GM21367 (cell line): ENCODE data around the gene ZNF609.
A peak's percentile ranks its signal among the peaks of the same experiment; 100 is the strongest.

Experiments used
- ATAC-seq: cut with Tn5 transposase; IDR thresholded peaks from one replicate; pipeline ENCODE4 v1.9.1; 2021; ENCODE audit not compliant: unreplicated experiment

The ZNF609 gene

DNA sequence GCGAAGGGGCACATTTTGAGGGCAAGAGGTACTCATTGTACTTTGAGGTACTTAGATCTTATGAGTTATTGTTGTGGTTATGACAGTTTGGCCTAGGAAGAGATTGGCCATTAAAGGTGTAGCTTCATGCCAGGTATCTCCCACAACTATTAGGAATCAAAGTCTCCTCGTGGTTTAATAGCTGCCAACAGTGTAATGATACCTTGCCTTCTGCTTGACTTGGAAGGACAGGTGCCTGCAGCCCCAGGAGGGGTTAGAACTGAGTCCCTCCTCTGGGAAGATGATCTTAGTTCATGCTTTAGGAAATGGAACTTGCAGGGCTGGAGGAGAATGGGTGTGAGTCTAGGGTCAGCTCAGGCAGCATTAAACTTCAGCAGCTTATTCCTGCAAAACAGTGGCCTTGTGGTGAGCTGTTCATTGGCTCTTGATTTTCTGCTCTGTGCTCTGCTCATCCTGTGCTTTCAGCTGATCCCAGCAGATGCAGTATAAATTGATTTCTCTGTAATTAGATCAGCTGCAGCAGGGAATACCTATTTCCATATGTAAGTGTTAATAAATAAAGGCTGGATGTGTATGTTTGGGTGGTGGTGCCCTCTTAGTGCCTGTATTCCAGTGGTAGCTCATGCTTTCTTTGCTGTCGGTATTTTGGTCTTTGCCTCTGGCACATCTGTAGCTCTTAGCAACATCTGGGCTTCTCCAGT is 40.5 kb downstream of the ZNF609 start:
- ATAC-seq, result no peak

DNA sequence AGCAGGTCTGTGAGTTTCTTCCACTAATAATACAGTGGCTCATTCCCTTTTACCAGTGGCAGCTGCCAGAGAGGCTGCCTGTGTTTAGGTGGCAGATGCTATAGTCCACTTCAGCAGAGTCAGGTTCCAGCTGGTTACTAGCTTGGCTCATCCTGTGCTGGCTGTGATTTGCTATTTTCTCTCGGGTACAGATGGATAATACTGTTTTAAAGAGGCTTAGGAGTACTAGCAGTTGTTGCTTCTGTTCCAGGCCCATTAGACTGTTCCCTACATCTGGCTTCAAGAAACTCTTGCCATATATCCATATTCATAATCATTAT is 41.0 kb downstream of the ZNF609 start:
- ATAC-seq, result no peak

DNA sequence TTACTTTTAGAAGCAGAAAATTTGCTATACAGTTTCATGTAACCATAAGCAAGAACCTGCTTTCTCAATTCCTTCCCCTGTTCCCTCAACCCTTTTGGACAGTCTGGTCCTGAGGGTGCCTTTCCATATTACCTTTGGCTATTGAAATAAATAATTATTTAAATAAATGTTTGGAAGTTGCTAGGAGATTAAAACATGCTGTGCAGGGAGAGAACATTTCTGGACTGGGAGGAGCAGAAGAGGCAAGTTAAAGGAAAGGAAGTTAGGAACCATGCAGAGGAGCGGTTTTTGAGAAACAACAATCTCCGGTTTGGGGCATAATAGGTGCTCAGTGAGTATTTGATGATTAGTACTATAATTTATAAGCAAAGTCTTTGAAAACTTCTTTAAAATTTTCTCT is 41.8 kb downstream of the ZNF609 start:
- no peak for ATAC-seq

DNA sequence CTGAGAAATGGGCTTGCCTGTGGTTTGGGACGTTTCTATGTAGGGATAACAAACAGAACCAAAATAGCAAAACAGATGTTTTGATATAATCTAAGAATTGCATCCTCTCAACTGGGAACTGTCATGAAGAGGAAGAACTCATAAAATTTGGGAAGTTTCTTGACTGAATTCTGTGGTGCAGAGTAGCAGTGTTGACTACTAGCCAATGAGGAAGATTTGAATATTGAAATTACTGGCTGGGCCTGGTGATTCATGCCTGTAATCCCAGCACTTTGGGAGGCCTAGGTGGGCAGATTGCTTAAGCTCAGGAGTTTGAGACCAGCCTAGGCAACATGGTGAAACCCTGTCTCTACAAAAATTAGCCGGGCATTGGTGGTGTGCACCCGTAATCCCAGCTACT is 42.2 kb downstream of the ZNF609 start:
- no peak for ATAC-seq

DNA sequence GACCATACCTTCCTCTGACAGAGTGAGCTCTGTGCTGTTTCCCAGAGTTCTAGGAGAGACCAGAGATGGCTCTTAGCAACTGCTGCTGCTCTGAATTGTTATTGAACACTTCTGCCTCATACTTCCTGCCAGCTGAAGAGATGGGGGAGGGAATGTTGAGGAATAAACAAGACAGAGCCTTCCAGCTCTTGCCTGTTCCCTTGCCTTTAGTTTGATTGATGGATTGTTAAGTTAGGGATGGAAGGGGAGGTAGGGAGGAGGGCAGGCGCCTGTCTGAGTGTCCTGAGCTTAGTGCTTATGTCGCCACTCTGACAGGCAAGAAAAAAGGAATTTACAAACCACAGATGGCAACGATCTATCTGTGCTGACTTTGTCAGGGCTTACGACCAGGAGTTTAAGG is 42.8 kb downstream of the ZNF609 start:
- ATAC-seq, result no peak

DNA sequence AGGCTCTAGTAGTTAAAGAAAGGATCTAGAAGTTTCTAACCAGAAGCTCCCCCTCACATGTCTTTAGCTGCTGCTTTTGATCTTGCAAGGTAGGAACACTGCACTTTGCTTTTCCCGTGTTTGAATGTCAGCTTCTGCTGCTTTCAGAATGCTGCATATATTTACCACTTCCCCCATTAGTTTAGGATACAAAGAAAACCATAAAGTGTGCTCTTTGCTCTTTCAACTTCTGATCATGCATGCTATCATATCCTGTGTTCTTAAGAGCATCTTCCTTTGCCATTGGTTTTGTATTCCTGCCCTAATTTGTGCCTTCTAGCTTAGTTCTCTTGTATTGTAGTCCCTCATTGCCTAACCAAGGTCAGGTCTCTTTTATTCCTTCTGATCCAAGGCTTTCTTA is 43.3 kb downstream of the ZNF609 start:
- no peak for ATAC-seq

DNA sequence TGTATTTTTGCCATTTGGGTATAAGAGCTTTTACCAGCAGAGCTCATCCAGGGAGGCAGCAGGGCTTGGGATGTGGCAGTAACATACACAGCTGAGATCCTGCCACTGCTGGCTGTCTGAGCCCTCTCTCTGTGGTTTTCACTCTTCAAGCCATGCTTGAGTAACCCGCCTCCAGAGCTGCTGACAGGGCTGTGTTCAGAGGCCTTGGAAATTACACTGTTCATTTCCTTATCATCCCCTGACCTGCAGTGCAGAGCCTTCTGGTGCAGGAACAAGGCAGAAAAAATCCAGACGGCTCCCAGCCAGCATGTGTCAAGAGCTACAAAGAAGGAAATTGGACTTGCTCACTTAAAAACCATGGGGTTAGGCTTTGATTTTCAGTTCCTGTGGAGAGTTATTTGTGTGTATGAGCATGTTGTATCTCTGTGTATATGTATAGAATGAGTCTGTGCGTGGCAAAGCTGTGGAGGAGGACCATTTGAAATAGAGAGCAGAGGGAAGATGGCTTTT is 47.0 kb downstream of the ZNF609 start:
- peak; percentile 50 for ATAC-seq

DNA sequence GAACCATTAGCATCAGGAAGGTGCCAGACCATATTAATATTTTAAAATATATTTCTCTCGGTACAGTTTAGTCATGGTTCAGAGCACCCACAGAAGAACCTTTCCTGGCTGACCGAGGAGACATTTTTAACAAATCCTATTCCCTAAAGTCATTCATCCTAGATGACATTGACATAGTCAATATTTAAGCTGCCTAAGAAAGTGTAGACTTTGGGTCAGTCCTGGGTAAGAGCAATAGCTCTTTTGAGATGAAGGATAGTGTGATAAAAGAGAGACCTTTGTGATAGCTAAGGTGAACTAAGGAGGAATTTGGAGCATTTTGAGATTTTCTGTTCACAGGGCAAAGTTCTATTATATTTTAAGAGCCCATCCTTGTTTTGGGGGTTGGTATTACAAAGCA is 47.5 kb downstream of the ZNF609 start:
- ATAC-seq, result peak; percentile 15

DNA sequence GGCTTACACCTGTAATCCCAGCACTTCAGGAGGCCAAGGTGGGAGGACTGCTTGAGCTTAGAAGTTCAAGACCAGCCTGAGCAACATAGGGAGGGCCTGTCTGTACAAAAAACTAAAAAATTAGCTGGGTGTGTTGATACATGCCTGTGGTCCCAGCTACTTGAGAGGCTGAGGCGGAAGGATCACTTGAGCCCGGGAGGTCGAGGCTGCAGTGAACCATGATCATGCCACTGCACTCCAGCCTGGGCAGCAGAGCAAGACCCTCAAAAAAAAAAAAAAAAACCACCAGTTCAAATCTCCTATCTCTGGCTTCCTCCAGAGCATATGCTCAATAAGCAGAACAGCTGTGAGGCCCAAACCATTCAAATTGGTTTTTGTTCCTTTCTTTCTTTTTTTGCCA is 53.4 kb downstream of the ZNF609 start:
- no peak for ATAC-seq

DNA sequence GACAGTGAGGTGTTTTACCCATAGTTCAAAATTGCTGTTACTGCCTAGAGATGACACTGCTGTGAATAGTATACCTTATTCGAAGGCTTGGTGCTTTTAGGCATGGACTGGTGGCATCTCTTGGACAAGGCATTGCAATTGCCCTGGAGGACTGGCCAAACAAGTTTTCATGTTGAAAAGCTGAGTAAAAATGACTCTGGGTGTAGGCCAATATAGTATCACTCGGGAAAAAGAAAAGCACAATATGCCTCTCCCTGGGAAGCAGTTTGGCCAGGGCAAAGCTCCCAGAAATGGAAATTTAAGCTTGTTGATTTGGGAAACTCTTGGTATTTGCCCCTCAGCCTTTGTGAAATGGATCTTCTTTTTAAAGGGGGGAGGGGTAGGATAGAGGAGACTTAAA is 54.8 kb downstream of the ZNF609 start:
- ATAC-seq, result no peak

DNA sequence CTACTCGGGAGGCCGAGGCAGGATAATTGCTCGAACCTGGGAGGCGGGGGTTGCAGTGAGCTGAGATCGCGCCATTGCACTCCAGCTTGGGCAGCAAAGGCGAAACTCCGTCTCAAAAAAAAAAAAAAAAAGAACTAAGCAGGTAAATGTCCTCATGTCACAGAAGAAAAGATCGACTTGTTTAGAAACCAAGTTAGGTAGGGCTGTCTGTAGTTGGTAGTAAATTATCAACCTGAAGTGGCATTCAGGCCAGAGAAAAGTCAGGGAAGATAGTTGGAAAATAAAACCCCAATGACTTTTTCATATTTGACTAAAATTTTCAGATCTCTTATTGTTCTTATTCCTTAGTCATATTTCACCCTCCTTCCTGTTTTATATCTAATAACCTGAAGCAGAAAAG is 55.4 kb downstream of the ZNF609 start:
- ATAC-seq, result no peak

DNA sequence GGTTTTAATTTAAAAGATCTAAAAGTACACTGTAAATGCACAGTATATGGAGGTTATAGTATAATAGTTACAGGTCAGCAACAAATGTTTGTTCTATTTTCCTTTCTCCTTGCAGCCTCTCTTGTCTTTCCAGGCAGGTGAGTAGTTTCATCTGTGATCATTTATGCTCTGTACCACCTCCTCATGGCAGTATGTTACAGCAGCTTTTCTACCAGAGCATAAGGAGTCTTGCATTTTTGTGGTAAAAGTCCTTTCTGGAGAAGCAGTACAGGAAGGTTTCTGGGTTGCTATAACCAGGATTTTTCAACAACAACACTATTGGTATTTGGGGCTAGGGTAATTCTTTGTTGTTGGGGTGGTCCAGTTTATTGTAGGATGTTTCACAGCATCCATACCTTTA is 59.5 kb downstream of the ZNF609 start:
- no peak for ATAC-seq

DNA sequence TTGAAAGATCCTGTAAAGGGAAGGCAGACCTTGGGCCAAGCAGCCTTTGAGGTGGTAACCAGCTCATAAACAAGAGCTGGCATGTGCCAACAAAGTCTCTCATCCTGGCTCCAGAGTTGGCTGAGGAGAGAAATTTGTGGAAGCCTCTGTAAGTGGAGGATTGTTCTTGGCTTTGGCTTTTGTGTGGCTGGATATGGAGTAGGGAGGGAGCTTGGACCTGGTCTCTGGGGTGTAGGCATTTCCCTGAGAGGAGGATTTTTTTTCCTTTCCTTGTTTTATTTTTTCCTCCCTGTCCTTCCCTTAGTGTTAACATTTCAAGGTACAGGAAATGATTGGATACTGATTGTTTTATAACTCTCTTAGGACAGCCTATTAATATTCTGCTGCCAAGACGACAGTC is 60.8 kb downstream of the ZNF609 start:
- no peak for ATAC-seq

DNA sequence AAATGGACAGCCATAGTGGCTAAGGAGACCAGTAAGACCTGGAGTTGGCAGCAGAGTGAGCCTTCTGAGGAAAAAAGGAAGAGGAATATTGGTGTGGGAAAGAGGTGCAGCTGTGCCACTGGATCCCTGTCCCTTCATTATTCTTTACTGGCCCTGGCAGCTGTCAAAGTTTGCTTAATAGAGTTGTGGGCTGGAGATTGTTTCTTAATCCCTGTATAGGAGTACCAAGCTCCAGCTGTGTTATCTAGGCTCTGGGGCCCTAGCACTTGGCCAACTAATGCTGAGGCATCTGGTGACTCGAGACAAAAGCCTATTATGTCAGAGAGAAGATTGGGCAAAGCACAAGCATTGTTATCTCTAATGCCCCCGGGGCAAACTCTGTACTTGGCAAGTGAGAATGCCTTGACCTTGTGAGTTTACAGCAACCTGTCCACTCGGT is 61.4 kb downstream of the ZNF609 start:
- no peak for ATAC-seq

DNA sequence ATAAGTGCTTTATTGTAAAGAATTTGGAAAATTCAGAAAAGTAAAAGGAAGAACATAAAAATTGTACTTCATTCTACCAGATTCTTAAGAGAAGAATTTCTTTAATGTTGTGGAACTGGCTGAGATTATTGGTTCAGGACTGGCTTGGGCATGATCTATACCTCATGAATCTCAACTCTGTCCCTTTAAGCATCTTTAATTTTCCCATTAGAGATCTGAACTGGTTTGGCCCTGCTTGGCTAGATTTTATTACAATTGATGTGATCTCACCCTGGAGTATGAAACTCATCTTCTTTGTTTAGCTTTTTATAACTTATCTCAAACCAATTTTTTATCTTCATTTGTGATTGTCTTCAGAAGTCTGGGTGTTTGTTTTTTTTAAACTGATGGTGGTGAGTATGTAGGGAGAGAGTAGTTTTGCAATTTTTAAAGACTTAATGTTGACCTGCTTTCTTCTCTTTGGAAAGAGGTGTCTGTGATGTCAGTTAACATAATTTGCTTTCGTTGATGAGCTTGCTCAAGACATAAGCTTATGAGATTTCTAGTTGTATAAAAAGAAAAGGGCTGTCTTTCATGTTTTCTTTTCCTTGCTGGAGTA is 61.9 kb downstream of the ZNF609 start:
- ATAC-seq, result no peak

DNA sequence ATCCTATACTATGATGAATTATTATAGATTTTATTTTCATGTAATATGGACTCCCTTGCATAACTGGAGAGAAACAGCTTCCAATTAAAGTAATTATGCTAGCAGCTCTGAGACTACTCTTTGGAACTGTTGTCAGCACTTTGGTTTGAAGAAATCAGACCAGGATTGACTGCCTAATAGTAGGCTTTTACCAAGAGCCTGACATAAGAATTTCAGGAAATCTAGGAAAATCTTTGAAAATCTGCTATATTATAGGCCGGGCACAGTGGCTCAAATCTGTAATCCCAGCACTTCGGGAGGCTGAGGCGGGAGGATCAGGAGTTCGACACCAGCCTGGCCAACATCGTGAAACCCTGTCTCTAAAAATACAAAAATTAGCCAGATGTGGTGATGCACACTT is 62.9 kb downstream of the ZNF609 start:
- no peak for ATAC-seq

DNA sequence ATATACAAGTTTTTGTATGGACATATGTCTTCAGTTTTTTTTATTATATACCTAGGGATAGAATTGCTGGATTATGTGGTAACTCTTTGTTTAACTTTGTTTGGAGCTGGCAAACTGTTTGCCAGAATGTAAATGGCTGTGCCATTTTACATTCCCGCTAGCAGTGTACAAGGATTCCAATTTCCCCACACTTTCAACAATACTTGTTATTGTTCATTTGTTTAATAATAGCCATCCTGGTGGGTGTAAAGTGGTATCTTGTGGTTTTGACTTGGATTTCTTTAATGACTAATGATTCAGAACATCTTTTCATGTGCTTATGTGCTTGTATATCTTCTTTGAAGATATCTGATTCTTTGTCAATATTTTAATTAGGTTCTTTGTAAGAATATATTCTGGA is 64.4 kb downstream of the ZNF609 start:
- no peak for ATAC-seq

DNA sequence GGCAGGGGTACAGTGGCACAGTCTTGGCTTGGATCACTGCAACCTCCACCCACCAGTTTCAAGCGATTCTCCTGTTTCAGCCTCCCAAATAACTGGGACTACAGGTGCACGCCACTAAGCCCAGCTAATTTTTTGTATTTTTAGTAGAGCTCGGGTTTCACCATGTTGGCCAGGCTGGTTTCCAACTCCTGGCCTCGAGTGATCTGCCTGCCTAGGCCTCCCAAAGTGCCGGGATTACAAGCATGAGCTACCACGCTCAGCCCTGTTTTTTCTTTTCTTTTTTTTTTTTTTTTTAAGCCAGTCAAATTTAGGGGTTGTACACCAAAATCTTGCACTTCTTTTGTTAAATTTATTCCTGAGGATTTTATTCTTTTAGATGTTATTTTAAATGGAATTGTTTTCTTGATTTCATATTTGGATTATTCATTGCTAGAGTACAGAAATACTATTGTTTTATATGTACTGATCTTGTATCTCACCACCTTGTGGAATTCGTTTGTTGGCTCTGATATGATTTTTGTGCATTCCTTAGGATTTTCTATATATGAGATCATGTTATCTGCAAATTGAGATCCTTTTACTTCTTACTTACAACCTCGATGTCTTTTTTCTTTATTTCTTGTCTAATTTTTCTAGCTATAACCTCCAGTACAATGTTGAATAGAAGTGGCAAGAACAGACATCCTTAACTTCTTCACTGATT is 65.6 kb downstream of the ZNF609 start:
- no peak for ATAC-seq

DNA sequence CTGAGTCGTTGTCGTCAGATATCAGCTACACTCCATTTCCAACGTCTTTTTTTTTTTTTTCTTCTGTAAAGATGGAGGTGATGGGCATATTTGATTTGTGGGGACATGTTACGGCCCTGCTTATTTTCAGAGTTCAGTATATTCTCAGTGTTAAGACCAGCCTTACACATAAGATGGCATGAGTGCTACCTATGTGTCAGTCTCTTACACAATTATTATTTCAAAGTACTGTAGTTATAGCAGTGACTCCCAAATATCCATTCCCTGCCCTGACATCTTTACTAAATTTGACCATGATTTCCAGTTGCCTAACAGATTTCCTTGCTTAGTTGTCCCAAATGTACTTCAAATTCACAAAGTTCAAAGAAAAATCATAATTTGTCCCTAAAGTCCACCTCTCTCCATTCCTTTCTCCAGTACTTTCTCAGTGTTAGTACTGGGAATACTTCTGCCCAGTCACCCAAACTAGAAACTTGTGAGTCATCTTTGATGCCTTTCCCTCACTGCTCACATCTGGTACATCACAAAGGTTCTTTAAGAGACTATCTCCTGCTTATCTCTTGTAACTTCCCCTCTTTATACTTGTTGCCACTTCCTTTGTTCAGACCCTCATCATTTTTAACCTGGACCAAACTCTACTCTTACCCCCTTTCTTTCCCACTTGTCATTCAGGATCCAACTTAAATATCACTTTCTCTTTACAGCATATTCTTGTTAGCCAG is 67.0 kb downstream of the ZNF609 start:
- no peak for ATAC-seq

DNA sequence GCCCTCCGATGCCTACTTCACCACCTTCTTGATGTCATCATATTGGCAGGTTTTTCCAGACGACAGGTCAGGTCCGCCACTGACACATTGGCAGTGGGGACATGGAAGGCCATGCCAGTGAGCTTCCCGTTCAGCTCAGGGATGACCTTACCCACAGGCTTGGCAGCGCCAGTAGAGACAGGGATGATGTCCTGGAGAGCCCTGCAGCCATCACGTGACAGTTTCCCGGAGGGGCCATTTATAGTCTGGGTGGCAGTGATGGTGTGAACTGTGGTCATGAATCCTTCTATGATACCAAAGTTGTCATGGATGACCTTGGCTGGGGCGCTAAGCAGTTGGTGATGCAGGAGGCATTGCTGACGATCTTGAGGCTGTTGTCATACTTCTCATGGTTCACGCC is 68.5 kb downstream of the ZNF609 start:
- no peak for ATAC-seq

DNA sequence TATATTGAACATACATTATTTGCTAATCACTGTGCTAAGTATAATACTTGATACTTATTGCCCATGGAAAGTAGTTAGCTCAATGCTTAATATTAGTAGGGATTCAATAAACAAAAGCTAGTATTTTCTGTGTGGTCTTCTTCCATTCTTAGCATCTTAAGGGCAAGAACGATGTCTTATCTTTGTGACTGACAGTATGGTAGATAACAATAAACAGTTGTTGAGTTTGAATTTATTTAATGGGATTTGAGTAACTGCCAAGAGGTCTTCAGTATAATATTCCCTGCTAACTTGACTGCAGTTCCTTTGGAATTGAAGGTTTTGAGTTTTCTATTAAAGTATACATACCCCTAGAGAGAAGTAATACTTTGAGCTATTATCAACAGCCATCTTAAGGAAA is 70.1 kb downstream of the ZNF609 start:
- ATAC-seq, result no peak

DNA sequence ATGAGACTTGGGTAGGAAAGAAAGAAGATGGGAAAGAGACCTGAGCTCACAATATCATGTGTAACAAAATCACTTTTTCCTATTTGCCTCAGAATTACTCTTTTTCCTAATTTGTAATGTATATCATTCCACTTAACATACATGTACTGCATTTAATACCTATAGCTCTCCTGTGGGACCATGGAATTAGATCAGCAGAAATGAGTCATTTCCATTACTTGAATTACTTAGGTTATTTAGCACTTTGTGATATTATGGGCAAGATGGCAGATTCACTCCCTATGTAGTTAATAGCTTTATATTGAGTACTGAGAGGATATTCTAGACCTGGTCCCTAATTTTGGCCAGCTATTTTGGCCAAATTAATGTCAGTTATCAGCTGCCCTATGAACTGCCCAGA is 70.5 kb downstream of the ZNF609 start:
- ATAC-seq, result no peak
